Activated CD8-positive, alpha-beta memory T cell treated with anti-CD3 and anti-CD28 coated beads for 24 hours (primary cell): Measurements from ENCODE around the gene RETREG3.
"Not testable (repeated sequence)": the region's sequence is repeated elsewhere in the genome, so short reads cannot be mapped to it uniquely, and the experiment has no call there.

Experiments
- DNase-seq: peaks from one replicate; pipeline ENCODE4 v3.0.0-alpha.2; 2020

RETREG3 gene

DNA sequence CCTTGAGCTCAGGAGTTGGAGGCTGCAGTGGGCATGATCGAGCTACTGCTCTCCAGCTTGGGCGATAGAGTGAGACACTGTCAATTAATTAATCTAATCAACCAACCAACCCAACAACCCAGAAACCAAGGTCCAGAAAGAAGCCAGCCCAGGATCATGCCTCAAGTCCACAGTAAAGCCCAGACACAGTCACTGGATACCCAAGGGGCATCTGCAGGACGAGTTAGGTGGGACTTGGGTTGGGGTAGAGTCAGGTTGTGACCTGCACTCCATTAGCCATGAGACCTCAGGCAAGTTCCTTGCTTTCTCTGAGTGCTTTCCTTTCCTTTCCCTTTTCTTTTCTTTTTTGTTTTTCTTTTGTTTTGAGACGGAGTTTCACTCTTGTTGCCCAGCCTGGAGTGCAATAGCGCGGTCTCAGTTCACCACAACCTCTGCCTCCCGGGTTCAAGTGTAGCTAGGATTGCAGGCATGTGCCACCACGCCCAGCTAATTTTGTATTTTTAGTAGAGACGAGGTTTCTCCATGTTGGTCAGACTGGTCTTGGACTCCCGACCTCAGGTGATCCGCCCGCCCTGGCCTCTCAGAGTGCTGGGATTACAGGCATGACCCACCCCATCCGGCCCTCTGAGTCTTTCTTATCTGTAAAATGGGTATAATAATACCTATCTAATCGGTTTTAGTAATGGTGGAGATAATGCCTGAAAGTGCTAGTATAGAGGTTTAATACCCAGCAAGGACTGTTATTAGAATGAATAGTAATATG, 60.0 kb downstream of the RETREG3 start:
- no peak for DNase-seq

DNA sequence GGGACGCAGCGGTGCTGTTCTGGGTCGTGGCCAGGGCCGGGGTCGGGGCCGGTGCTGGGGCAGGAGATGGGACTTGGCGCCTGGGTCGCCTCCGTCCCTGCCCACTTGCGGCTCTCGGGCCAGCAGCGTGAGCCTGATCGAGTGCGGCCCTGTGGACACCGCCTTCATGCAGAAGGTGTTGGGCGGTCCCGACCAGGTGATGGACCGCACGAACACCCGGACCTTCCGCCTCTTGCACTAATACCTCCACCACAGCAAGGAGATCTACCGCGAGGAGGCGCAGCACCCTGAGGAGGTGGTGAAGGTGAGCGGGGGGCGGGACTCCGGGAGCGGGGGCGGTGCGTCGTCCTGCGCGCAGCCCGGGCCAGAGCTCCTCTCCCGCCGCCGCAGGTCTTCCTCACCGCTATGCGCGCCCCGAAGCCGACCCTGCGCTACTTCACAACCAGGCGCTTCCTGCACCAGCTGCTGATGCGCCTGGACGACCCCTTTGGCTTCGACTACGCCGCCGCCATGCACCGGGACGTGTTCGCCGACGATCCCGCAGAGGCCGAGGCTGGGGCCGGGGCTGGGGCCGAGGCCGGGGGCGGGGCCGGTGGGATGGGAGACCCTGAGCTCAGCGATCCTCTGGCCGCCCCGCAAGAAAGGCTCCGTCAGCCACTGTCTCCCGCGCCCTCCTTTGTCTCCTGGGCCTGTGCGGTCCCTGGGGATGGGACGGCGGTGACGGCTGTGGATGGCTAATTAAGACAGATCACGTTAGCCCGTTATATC, 60.9 kb downstream of the RETREG3 start:
- DNase-seq, result peak; percentile 89

DNA sequence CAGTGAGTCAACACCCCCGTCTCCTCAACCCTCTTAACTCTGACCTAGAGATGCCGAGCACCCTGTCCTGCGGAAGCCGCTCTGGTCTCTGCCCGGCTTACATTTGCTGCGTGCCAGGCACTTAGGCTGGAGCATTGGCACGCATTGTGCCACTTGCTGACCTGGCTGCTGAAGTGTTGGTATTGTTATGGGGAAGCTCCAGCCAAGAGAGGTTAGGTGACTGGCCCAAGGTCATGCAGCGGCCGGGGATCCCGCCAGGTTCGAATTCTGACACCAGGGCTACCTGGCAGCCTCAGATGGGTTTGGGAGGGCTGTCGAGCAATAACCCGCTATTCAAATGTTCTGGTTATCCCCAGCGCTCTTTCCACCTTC, 61.5 kb downstream of the RETREG3 start:
- no peak for DNase-seq

DNA sequence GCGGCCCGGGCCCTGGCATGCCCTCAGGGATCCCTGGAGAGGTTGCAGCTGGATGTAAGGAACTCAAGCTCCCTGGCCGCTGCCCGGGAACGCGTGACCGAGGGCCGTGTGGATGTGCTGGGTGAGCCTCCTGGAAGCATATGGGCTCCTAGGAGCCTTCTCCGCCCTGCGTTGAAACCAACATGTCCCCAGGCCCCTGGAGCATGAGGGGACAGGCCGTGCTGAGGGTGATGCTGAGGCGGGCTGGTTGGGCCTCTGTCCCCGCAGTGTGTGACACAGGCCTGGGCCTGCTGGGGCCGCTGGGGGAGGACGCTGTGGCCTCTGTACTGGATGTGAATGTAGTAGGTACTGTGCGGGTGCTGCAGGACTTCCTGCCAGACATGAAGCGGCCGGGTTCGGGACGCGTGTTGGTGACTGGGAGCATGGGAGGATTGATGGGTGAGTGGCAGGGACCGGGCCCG, 62.1 kb downstream of the RETREG3 start:
- DNase-seq, result no peak

DNA sequence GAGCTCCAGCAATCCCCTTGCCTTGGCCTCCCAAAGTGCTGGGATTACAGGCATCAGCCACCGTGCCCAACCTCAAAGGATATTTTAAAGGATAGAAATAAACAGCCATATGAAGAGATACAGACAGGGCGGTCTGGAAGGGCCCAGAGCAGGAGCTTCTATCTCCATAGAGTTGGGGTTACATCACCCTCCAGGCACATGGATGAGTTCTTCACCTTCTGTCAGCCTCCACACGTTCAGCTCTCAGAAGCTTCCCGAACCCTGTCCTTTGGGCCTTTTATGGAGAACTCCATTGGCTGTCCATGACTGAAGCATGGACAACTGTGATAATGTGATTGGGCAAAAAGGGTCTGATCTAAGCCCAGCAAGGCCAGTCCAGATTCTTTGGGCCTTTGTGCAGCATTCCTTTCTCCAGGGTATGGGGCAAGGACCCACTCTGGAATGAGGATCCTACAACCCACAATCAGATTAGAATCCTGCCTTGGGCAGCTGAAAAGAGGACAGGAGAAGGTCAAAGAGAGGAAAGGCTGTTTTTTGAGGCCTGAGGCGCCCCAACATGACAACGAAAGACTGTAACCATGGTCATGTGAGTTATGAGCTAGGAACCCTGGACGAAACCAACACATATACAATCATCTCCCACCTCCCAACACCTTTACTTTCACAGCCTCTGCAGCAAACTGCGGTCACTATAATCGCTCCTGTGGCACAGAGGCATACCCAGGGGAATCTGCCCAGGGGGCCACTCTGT, 63.2 kb downstream of the RETREG3 start:
- DNase-seq, result not testable (repeated sequence)

DNA sequence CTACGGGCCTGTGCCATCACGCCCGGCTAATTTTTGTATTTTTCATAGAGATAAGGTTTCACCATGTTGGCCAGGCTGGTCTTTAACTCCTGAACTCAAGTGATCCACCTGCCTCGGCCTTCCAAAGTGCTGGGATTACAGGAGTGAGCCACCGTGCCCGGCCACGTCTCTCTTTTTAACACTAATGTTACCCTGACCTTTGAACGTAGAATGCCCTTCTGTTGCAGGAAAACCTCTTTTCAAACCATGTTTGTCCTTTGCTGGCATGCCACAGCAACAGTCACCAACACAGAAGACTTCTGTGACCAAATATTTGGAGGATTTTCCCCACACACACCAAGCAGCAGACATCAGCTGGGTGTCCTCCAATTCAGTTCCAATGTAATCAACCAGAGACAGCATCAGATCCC, 64.3 kb downstream of the RETREG3 start:
- DNase-seq, result no peak

DNA sequence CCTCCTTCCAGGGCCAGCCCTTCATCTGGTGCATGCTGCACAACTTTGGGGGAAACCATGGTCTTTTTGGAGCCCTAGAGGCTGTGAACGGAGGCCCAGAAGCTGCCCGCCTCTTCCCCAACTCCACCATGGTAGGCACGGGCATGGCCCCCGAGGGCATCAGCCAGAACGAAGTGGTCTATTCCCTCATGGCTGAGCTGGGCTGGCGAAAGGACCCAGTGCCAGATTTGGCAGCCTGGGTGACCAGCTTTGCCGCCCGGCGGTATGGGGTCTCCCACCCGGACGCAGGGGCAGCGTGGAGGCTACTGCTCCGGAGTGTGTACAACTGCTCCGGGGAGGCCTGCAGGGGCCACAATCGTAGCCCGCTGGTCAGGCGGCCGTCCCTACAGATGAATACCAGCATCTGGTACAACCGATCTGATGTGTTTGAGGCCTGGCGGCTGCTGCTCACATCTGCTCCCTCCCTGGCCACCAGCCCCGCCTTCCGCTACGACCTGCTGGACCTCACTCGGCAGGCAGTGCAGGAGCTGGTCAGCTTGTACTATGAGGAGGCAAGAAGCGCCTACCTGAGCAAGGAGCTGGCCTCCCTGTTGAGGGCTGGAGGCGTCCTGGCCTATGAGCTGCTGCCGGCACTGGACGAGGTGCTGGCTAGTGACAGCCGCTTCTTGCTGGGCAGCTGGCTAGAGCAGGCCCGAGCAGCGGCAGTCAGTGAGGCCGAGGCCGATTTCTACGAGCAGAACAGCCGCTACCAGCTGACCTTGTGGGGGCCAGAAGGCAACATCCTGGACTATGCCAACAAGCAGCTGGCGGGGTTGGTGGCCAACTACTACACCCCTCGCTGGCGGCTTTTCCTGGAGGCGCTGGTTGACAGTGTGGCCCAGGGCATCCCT, 65.7 kb downstream of the RETREG3 start:
- DNase-seq, result no peak

DNA sequence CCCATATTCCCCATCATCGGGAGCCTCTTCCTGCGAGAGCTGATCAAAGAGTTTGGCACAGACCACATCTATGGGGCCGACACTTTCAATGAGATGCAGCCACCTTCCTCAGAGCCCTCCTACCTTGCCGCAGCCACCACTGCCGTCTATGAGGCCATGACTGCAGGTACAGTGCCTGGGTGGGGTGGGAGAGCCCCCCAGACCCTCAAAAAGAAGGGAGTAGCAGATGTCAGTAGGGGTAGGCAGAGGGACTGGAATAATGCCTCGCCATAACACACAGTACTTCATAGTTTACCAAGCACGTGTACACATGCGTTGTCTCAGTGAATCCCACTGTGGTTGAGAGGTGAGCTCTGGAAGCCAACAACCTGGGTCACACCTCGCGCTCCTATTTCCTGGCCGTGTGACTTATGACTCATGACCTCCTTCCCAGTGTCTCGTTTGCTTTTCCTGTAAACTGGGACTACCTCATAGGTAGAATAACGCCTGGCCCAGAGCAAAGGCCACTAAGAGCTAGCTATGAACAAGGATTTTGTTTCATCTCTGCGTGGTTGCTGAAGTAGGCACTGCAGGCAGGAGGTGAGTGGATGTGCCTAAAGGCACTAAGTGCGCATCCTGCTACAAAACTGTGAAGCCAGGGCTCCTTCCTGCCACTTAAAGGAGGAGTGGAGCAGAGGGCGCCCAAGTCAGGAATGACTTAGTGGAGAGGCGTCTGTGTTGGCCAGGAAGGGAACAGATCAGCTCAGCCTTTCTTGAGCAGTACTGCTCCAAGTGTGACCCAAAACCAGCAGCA, 67.9 kb downstream of the RETREG3 start:
- peak; percentile 65 for DNase-seq

DNA sequence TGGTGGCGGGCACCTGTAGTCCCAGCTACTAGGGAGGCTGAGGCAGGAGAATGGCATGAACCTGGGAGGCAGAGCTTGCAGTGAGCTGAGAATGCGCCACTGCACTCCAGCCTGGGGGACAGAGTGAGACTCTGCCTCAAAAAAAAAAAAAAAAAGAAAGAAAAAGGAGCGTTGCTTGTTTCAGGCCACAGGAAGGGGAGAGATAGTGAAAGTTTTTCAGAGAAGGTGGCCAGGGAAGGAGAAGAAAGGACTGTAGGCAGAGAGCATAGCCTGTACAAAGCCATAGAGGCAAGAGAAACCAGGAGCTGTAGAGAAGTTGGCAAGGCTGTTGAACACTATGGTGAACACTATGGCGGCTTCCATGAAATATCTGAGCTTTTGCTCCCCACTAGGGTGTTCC, 68.6 kb downstream of the RETREG3 start:
- DNase-seq, result not testable (repeated sequence)

DNA sequence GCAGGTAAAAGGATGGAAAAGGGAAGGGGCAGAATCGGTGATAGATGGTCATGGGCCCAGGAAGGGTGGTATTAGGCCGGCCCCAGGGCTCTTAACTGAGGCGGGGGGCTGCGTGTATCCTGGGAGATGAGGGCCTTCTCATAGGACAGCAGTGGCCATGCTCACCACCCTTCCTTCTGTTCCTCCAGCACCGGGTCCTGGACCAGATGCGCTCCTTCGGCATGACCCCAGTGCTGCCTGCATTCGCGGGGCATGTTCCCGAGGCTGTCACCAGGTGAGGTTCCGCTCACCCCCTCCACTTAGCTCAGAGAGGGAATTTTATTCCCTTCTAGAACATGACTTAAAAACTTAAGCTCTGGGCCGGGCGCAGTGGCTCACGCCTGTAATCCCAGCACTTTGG, 70.7 kb downstream of the RETREG3 start:
- DNase-seq, result no peak

DNA sequence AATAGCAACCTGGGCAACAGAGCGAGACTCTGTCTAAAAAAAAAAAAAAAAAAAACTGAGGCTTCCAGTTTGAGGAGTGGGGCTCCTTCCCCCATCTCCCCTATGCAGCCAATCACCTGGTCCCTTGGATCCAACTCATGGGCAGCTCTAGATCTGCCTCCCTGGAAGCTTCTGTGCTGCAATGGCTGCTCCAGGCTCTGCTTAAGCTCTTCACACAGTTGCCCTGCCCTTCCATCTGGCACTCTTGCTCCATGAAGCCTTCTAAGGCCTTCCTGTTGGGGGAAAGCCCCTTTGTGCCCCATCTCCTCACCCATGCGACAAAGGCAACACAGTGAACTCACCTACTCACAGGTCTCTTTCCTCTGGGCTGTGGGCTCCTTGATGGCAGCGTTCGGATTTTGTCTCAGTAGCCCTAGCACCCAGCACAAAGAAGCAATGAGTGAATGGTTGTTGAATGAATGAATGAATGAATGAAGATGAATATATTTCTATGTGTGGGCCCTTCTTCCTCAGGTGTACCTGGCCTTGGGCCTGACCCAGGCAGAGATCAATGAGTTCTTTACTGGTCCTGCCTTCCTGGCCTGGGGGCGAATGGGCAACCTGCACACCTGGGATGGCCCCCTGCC, 71.2 kb downstream of the RETREG3 start:
- DNase-seq, result no peak

DNA sequence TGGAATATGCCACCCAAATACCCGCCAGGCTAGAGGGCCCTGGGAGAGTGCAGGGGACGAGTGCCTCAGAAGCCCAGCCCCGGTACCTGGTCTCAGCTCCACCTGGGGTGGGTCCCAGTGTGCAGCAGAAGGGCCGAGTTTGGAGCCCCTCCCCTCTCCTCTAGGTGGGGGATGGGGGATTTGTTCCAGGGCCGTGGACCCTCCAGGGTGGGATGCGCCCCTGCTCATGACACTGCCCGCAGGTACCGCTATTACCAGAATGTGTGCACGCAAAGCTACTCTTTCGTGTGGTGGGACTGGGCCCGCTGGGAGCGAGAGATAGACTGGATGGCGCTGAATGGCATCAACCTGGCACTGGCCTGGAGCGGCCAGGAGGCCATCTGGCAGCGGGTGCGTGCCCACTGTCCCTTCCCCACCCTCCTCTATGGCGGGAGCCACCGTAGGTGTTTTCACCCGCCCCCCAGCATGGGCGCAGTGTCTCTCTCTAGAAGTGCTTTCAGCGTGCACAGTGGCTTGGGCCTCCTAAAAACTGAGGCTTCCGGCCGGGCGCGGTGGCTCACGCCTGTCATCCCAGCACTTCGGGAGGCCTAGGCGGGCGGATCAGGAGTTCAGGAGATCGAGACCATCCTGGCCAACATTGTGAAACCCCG, 71.9 kb downstream of the RETREG3 start:
- DNase-seq, result no peak

DNA sequence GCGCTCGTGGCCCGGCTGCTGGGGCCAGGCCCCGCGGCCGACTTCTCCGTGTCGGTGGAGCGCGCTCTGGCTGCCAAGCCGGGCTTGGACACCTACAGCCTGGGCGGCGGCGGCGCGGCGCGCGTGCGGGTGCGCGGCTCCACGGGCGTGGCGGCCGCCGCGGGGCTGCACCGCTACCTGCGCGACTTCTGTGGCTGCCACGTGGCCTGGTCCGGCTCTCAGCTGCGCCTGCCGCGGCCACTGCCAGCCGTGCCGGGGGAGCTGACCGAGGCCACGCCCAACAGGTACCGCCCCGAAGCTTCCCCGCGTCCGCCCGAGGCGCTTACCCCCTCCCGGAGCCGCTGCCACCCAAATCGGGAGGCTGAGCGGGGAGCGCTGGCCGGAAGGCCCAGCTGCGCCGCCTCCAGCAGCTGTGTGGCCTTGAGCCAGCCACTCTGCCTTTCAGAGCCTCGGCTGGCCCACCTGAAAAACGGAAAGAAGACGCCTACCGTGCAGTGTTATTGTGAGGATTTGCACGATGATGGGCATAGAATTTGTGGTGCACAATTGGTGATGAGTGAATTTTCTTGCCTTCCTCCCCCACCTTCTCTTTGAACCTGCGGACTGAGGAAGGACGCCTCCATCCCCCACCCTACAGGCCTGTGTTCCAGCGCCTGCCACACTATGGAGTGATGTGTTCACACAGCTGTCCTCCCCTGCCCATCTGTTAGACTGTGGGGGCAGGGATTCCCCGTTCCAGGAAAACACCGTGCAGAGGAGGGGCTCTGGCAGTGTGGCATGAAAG, 72.6 kb downstream of the RETREG3 start:
- peak; percentile 89 for DNase-seq

DNA sequence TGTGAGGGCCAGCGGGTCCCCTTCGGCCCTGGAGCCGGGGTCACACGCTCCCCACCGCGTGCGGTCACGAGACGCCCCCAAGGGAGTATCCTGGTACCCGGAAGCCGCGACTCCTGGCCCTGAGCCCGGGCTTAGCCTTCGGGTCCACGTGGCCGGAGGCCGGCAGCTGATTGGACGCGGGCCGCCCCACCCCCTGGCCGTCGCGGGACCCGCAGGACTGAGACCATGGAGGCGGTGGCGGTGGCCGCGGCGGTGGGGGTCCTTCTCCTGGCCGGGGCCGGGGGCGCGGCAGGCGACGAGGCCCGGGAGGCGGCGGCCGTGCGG, 73.2 kb downstream of the RETREG3 start, which contains the start of gene NAGLU:
TSS of gene NAGLU (plus strand) at position 194 of the 324 bp plus-strand sequence. CDS start at position 226, 32 bp downstream.
- DNase-seq, result peak; percentile 95

DNA sequence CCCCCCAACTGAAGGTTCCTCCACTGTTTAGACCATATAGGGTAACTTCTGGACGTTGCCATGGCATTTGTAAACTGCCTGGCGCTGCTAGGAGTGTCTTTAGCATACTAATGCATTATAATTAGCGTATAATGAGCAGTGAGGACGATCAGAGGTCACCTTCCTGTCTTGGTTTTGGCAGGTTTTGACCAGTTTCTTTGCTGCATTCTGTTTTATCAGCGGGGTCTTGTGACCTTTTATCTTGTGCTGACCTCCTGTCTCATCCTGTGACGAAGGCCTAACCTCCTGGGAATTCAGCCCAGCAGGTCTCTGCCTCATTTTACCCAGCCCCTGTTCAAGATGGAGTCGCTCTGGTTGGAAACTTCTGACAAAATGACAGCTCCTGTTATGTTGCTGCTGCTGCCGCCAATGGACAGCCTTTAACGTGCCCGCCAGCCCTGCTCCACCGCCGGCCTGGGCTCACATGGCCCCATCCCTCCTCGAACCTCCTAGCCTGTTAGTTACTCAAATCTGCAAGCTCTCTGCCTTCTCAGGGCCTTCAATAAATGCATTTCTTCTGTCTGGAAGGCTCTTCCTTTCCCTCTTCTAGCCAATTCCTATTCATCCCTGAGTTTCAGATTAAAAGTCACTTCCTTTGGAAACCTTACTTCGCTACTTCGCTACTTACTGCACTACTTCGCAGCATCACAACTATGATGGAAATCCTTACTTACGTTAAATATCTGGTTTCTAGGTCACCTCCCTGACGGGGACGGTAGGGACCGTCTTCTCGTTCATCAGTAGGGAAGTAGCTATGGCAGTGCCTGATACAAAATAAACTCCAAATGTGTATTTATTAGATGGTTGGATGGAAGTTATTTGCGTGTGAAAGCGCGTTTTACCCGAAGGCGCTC, 73.8 kb downstream of the RETREG3 start:
- no peak for DNase-seq

DNA sequence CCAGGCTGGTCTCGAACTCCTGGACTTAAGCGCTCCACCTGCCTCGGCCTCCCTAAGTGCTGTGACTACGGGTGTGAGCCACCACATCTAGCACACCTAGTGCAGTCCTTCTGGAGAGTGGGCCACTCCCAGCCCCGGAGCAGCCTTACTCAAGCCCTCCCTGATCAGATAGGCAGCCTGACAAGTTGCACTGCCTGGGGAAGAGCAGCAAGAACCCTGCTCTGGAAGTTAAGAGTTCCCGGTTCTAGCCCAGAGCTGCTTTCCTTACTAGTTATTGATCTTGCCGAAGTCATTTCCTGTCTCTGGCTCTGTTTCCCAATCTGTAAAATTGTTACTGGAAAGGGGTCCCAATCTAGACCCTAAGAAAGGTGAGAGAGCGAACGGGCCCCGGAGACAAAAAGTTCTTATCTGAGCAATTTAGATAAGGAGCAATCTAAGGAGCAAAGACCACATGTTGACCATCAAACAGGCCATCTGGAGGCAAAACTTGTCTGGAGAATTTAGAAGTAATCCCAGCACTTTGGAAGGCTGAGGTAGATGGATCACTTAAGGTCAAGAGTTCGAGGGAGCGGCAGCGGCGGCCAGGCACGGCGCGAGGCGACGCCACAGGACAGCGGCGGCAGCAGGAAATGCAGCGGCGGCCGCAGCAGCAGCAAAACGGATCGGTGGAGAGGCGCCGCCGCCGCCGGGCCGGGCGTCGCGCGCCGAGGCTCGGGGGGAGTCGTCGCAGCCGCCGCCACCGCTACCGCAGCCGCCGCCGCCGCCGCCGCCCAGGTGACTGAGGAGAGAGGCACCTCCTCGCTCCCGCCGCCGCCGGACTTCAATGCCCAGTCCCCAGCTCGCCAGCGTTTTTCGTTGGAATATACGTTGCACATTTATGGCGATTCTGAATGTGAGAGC, 77.5 kb downstream of the RETREG3 start:
- DNase-seq, result peak; percentile 78

DNA sequence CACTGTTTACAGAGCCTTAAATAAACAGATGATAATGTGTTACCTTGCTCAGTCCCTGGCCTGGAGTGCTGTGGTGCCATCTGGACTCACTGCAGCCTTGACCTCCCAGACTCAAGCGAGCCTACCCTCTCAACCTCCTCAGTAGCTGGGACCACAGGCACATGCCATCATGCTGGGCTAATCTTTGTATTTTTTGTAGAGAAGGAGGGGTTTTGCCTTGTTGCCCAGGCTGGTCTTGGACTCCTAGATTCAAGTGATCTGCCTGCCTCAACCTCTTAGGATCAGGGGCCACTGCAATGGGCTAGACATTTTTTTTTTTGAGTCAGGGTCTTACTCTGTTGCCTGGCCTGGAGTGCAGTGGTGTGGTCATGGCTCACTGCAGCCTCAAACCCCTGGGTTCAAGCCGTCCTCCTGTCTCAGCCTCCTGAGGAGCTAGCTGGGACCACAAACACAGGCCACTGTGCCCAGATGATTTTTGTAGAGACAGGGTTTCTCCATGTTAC, 78.2 kb downstream of the RETREG3 start:
- DNase-seq, result no peak
